Breast epithelium (tissue), 3 donors: ENCODE measurements around the gene APEX2.

Experiments
- POLR2A ChIP-seq: fragments of 450-650 bp; IDR thresholded peaks from one replicate; pipeline ENCODE4 v1.6.1; 2016; ENCODE audit warnings: antibody characterized with exemption, mild to moderate bottlenecking, moderate library complexity
- POLR2AphosphoS5 ChIP-seq, 3 donors: sonication (generic); formaldehyde crosslinking; IDR thresholded peaks; one replicate each; pipeline ENCODE4 v1.6.1; 2017; ENCODE audit warnings: antibody characterized with exemption in 3 of 3
- TF ChIP-seq, protein P1 (sequence below), 3 donors: fragments of 450-650 bp; IDR thresholded peaks; one replicate each; pipeline ENCODE4 v1.5.1; 2016 to 2017; ENCODE audit warnings: antibody characterized with exemption in 3 of 3, mild to moderate bottlenecking in 3 of 3, moderate library complexity in 3 of 3

DNA sequence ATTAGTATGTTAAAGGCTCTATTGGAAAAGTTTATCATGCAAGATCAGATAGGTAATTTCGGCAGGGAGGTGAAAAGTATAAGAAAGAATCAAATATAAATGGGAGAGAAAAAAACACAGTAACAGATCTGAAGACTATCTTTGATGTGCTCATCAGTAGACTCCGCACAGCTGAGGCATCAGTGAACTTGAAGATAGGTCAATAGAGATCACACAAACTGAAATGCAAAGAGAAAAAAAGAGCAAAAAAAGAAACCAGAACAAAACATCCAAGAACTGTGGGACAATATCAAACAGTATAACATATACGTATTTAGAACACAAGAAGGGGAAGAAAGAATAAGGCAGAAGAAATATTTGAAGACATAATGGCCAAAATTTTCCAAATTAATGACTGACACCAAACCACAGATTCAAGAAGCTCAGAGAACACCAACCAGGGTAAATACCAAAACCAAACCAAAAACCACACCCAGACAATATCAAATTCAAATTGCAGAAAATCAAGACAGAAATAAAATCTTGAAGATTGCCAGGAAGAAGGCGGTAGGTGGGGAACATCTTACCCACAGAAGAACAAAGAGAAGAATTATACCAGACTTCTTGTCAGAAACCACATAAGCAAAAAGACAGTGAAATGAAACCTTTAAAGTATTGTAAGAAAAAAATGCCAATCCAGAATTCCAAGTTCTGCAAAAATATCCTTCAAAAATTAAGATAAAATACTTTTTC, 35.2 kb upstream of the APEX2 start:
- TF ChIP-seq, protein P1, sequence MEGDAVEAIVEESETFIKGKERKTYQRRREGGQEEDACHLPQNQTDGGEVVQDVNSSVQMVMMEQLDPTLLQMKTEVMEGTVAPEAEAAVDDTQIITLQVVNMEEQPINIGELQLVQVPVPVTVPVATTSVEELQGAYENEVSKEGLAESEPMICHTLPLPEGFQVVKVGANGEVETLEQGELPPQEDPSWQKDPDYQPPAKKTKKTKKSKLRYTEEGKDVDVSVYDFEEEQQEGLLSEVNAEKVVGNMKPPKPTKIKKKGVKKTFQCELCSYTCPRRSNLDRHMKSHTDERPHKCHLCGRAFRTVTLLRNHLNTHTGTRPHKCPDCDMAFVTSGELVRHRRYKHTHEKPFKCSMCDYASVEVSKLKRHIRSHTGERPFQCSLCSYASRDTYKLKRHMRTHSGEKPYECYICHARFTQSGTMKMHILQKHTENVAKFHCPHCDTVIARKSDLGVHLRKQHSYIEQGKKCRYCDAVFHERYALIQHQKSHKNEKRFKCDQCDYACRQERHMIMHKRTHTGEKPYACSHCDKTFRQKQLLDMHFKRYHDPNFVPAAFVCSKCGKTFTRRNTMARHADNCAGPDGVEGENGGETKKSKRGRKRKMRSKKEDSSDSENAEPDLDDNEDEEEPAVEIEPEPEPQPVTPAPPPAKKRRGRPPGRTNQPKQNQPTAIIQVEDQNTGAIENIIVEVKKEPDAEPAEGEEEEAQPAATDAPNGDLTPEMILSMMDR (IDR thresholded peaks at IDR 0.05): no peak
- TF ChIP-seq POLR2A: no peak
- TF ChIP-seq POLR2AphosphoS5 (IDR thresholded peaks at IDR 0.05): no peak
